Endometrial microvascular endothelial cells (primary cell): Measurements from ENCODE around the gene NXPH1. TPM values are rescaled to one million over a fixed set of nuclear protein-coding genes. Genes with fewer than 3 reads are reported as not detected.

Experiments used
- in situ Hi-C: cut with HindIII; loops from 2 replicates; pipeline ENCODE4 v1.10.0; 2017; ENCODE audit warnings: low sequenced_read_pairs, low pct_unique_long_range_greater_than_20kb; ENCODE audit errors: inconsistent ontology term
- total RNA-seq: library from RNA; depleted of rRNA; stranded (reverse); fragments of >200 nt; gene quantifications from one replicate; pipeline ENCODE4 v1.2.3, GENCODE V29; 2015; ENCODE audit errors: inconsistent ontology term

Gene NXPH1
- total RNA-seq, 1 donor from 2014 or later = not detected

GRCh38 chr7:8753355-8753754 is 319.9 kb downstream of the NXPH1 start:
- in situ Hi-C loops = no loop called here

- in situ Hi-C loops = no loop called here
These were observed 328.3 kb downstream of the NXPH1 start for GRCh38 chr7:8761731-8762130.

- in situ Hi-C loops = no loop called here
These were observed 329.4 kb downstream of the NXPH1 start for GRCh38 chr7:8762803-8763202.

- in situ Hi-C loops = no loop called here
These were observed 332.0 kb downstream of the NXPH1 start for GRCh38 chr7:8765374-8765773.

- in situ Hi-C loops = no loop called here
These were observed 340.1 kb downstream of the NXPH1 start for GRCh38 chr7:8773518-8773917.

GRCh38 chr7:8778459-8778858 is 345.1 kb downstream of the NXPH1 start:
- in situ Hi-C loops = no loop called here

GRCh38 chr7:8781166-8781565 is 347.8 kb downstream of the NXPH1 start:
- in situ Hi-C loops = no loop called here

- in situ Hi-C loops = no loop called here
These were observed 349.8 kb downstream of the NXPH1 start for GRCh38 chr7:8783229-8783628.

- in situ Hi-C loops = no loop called here
These were observed 351.7 kb downstream of the NXPH1 start for GRCh38 chr7:8785081-8785480.

- in situ Hi-C loops = no loop called here
These were observed 367.6 kb downstream of the NXPH1 start for GRCh38 chr7:8800986-8801385.

Other genes starting within 250 kb of the NXPH1 start
- gene ICA1, start 171.4 kb upstream of the NXPH1 start, total RNA-seq = 18.0 TPM